Transverse colon (tissue), 4 donors: Measurements from ENCODE around the gene ERP29.

Source experiments
- CTCF ChIP-seq, 5 experiments: fragments of 200-600 bp in 3 of 5; fragments of 450-650 bp in 2 of 5; sonication (generic) in 3 of 5; IDR thresholded peaks; 1 replicate in 2 of 5; 2 replicates in 3 of 5; pipeline ENCODE4 v1.5.1; 2016 to 2017; ENCODE audit warnings: antibody characterized with exemption in 5 of 5, inconsistent platforms in 3 of 5, mild to moderate bottlenecking in 2 of 5, moderate library complexity in 1 of 5
- POLR2AphosphoS5 ChIP-seq, 3 donors: sonication (generic); formaldehyde crosslinking; IDR thresholded peaks; one replicate each; pipeline ENCODE4 v1.6.1; 2016; ENCODE audit warnings: antibody characterized with exemption in 3 of 3

DNA sequence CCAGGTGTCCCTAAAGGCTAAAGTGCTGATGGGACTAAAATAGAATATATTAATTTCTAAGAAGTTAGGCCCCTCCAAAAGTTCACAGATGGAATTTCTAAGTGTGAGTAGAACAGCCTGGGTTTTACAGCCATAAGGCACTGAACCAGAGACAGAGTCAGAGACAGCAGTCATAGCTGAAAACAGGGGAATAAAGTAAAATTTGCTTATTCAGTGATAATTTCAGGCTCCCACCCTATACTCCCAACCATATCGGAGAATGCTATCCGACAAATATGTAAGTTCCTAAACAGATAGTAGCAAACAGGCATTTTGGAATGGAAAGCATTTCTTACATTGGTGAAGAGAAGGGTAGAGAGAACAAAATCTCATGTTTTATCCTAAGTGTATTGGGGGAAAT lies 50.0 kb downstream of the ERP29 start:
- TF ChIP-seq POLR2AphosphoS5 (IDR thresholded peaks at IDR 0.05): no peak
- TF ChIP-seq CTCF (IDR thresholded peaks at IDR 0.05): no peak
